Measurements from ENCODE around the gene LEFTY2. TPM values are rescaled to one million over a fixed set of nuclear protein-coding genes. Genes with fewer than 3 reads are reported as not detected.
"Not testable (repeated sequence)": the region's sequence is repeated elsewhere in the genome, so short reads cannot be mapped to it uniquely, and the experiment has no call there.

LEFTY2 gene
- total RNA-seq, 1 experiment from 2014 or later = not detected

DNA sequence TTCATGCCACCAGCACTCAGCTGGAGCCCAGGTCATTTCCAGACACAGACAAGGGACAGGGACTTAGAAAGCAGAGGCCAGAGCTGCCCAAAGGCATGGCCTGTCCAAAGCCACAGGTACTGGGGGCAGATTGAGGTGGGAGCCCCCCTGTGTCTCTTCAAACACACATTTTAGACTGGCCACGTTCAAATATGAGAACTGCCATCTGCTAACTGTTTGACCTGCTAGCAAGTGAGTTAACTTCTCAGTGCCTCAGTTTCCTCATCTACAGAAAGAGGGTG, 862 bp upstream of the LEFTY2 start:
- Mint-ChIP-seq H3K27me3 (ENCODE audit: unreplicated experiment) (peaks cover 26% of the 10 kb centered on the region), H3K4me1 (ENCODE audit: low read depth, unreplicated experiment) (no peaks in the 10 kb centered on the region), H3K36me3 (ENCODE audit: insufficient read depth, unreplicated experiment) (no peaks in the 10 kb centered on the region), H3K9me3 (ENCODE audit: low read depth, unreplicated experiment) (no peaks in the 10 kb centered on the region), H3K27ac (ENCODE audit: unreplicated experiment) (no peak overlapping the region), H3K4me3 (ENCODE audit: low read depth, unreplicated experiment) (no peak overlapping the region)
- CTCF ChIA-PET = interaction anchor here (1.5 kb wide), 1 partner anchor 165 kb away, joined by 3 read pairs; the partner anchor contains the start of gene SRP9
- intact Hi-C loops (cut with micrococcal nuclease; ENCODE audit: unreplicated experiment) = no loop called here
- DNase-seq = no peak
- TF ChIP-seq CTCF (IDR thresholded peaks at IDR 0.05; ENCODE audit: unreplicated experiment) = no peak
- BruUV-seq (replicated peaks) = no TSS peak

DNA sequence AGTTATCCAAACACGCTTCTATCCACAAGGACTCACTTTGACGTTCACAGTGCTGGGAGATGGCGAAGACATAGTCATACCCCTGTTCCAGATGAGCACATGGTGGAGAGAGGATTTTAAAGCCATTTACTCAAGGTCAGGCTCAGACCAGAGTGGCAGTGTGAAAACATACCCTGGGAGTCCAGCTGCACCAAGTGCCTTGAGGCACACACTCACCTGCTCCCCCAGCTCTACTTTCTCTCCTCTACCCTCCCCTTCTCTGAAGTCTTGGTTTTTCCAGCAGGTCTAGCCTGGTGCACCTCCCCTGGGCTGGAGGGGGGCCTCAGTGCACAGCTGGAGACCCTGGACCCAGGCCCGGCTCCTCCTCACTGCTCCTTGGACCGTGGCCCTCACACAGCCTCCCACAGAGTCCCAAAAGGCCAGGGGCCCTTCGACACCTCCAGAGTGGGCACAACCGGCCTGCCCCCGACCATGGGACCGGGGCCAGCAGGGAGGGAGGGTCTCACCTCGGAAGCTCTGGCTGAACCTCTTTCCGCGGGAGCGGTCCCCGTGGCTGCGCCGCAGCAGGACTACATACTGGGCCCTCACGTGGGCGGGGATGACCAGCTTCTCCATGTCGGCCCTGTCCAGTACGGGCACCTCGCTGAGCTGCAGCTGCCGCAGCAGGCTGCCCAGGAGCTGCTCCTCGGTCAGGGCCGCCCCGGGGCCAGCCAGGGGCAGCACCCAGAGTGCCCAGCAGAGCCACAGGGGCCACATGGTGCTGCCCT, 452 bp downstream of the LEFTY2 start:
- DNase-seq = no peak
- no peak overlapping the region for H3K4me3 Mint-ChIP-seq (ENCODE audit: low read depth, unreplicated experiment)
- peaks cover 12% of the 10 kb centered on the region for H3K27me3 Mint-ChIP-seq (ENCODE audit: unreplicated experiment)
- H3K27ac Mint-ChIP-seq (ENCODE audit: unreplicated experiment) = no peak overlapping the region
- H3K4me1 Mint-ChIP-seq (ENCODE audit: low read depth, unreplicated experiment) = no peaks in the 10 kb centered on the region
- H3K36me3 Mint-ChIP-seq (ENCODE audit: insufficient read depth, unreplicated experiment) = no peaks in the 10 kb centered on the region
- CTCF ChIA-PET = interaction anchor here (0.6 kb wide), 1 partner anchor 119 kb away, joined by 4 read pairs; no protein-coding TSS in a partner anchor
- no peaks in the 10 kb centered on the region for H3K9me3 Mint-ChIP-seq (ENCODE audit: low read depth, unreplicated experiment)
- no peak for TF ChIP-seq CTCF (IDR thresholded peaks at IDR 0.05; ENCODE audit: unreplicated experiment)
- intact Hi-C loops (cut with micrococcal nuclease; ENCODE audit: unreplicated experiment) = no loop called here
- no TSS peak for BruUV-seq (replicated peaks)

DNA sequence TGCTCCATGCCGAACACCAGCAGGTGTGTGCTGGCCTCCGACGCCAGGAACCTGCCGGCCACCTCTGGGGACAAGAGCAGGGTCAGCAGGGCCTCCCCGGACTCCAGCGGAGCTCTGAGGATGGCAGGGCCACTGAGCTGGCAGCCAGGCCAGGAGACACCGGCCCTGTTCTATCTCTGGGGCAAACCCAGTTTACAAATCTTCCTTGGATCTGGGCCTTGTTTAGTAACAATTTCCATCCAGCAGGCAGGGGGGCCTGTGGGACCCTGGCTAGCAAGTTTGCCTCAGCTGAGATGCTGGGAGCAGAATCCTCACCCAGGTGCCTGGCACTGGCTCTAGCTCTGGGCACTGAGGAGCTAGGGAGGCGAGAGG, 1.1 kb downstream of the LEFTY2 start:
- BruUV-seq (replicated peaks); H3K36me3 Mint-ChIP-seq (ENCODE audit: insufficient read depth, unreplicated experiment); H3K9me3 Mint-ChIP-seq (ENCODE audit: low read depth, unreplicated experiment); H3K27ac Mint-ChIP-seq (ENCODE audit: unreplicated experiment); H3K4me1 Mint-ChIP-seq (ENCODE audit: low read depth, unreplicated experiment); H3K27me3 Mint-ChIP-seq (ENCODE audit: unreplicated experiment); H3K4me3 Mint-ChIP-seq (ENCODE audit: low read depth, unreplicated experiment); DNase-seq; intact Hi-C loops (cut with micrococcal nuclease; ENCODE audit: unreplicated experiment): not testable (repeated sequence)
- CTCF ChIA-PET = interaction anchor here (1.1 kb wide), 1 partner anchor 23 kb away, joined by 5 read pairs; no protein-coding TSS in a partner anchor

- intact Hi-C loops (cut with micrococcal nuclease; ENCODE audit: unreplicated experiment); H3K4me1 Mint-ChIP-seq (ENCODE audit: low read depth, unreplicated experiment); H3K27me3 Mint-ChIP-seq (ENCODE audit: unreplicated experiment); H3K9me3 Mint-ChIP-seq (ENCODE audit: low read depth, unreplicated experiment); DNase-seq; H3K36me3 Mint-ChIP-seq (ENCODE audit: insufficient read depth, unreplicated experiment); H3K4me3 Mint-ChIP-seq (ENCODE audit: low read depth, unreplicated experiment); BruUV-seq (replicated peaks); H3K27ac Mint-ChIP-seq (ENCODE audit: unreplicated experiment): not testable (repeated sequence)
- CTCF ChIA-PET = interaction anchor here (0.6 to 1.1 kb wide), 2 partner anchors 18 to 23 kb away, joined by 5 to 6 read pairs; no protein-coding TSS in a partner anchor
Observed at GRCh38 chr1:225939097-225939938, 1.7 kb downstream of the LEFTY2 start.

GRCh38 chr1:225937048-225937968, 3.7 kb downstream of the LEFTY2 start:
- Mint-ChIP-seq H3K4me1 (ENCODE audit: low read depth, unreplicated experiment) (no peaks in the 10 kb centered on the region), H3K4me3 (ENCODE audit: low read depth, unreplicated experiment) (no peak overlapping the region), H3K36me3 (ENCODE audit: insufficient read depth, unreplicated experiment) (no peaks in the 10 kb centered on the region), H3K9me3 (ENCODE audit: low read depth, unreplicated experiment) (no peaks in the 10 kb centered on the region), H3K27ac (ENCODE audit: unreplicated experiment) (no peak overlapping the region), H3K27me3 (ENCODE audit: unreplicated experiment) (no peaks in the 10 kb centered on the region)
- BruUV-seq (replicated peaks) = no TSS peak
- TF ChIP-seq CTCF (IDR thresholded peaks at IDR 0.05; ENCODE audit: unreplicated experiment) = no peak
- DNase-seq = no peak
- intact Hi-C loops (cut with micrococcal nuclease; ENCODE audit: unreplicated experiment) = no loop called here
- CTCF ChIA-PET = interaction anchor here (1.9 kb wide), 1 partner anchor 28 kb away, joined by 4 read pairs; no protein-coding TSS in a partner anchor

All from Calu3 (cell line).